WTC11 (cell line): ENCODE measurements around the gene GSN.

Experiments
- E2F4 ChIP-seq: sonication (generic); formaldehyde crosslinking; IDR thresholded peaks from 2 replicates; pipeline ENCODE4 v1.8.1; 2022; ENCODE audit warnings: low read depth, mild to moderate bottlenecking, moderate library complexity, missing genetic modification reagents, borderline replicate concordance
- ETV6 ChIP-seq: sonication (generic); formaldehyde crosslinking; IDR thresholded peaks from 2 replicates; pipeline ENCODE4 v1.8.1; 2022; ENCODE audit warnings: mild to moderate bottlenecking, missing genetic modification reagents
- MAX ChIP-seq: sonication (generic); formaldehyde crosslinking; IDR thresholded peaks from 2 replicates; pipeline ENCODE4 v1.8.0; 2022; ENCODE audit warnings: mild to moderate bottlenecking, missing genetic modification reagents
- SP1 ChIP-seq: sonication (generic); formaldehyde crosslinking; conservative IDR thresholded peaks from 2 replicates; pipeline ENCODE4 v1.8.1; 2022; ENCODE audit warnings: missing genetic modification reagents
- USF2 ChIP-seq: sonication (generic); formaldehyde crosslinking; IDR thresholded peaks from 2 replicates; pipeline ENCODE4 v1.8.1; 2023; ENCODE audit warnings: mild to moderate bottlenecking, missing genetic modification reagents, moderate library complexity
- ZNF423 ChIP-seq: fragments of 250-450 bp; sonication (Bioruptor Pico); IDR thresholded peaks from 2 replicates; pipeline ENCODE4 v2.1.2; 2022; ENCODE audit warnings: mild to moderate bottlenecking, moderate library complexity
- TF ChIP-seq, protein P1 (sequence below): fragments of 200-600 bp; IDR thresholded peaks from 2 replicates; pipeline ENCODE4 v1.8.0; 2022; ENCODE audit warnings: antibody characterized with exemption

DNA sequence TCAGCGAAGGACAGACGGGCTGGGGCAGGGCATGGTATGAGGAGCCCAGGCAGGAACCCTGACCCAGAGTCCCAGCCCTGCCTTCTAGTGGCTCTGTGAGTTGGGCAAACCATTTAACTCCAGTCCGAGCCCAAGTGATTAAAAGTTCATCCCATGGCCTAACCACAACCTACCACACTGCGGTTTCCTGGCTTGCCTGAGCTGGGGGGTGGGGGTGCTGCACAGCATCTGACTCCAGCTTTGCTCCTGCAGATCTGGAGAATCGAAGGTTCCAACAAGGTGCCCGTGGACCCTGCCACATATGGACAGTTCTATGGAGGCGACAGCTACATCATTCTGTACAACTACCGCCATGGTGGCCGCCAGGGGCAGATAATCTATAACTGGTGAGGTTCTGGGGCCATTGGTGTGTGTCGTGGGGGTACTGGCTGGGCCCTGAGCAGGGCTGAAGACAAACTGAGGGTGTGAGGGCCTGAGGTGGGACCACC is 53.1 kb downstream of the GSN start:
- TF ChIP-seq E2F4 (CRISPR knock-in tag) = no peak
- no peak for TF ChIP-seq USF2 (CRISPR knock-in tag)
- TF ChIP-seq, protein P1, sequence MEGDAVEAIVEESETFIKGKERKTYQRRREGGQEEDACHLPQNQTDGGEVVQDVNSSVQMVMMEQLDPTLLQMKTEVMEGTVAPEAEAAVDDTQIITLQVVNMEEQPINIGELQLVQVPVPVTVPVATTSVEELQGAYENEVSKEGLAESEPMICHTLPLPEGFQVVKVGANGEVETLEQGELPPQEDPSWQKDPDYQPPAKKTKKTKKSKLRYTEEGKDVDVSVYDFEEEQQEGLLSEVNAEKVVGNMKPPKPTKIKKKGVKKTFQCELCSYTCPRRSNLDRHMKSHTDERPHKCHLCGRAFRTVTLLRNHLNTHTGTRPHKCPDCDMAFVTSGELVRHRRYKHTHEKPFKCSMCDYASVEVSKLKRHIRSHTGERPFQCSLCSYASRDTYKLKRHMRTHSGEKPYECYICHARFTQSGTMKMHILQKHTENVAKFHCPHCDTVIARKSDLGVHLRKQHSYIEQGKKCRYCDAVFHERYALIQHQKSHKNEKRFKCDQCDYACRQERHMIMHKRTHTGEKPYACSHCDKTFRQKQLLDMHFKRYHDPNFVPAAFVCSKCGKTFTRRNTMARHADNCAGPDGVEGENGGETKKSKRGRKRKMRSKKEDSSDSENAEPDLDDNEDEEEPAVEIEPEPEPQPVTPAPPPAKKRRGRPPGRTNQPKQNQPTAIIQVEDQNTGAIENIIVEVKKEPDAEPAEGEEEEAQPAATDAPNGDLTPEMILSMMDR = no peak
- no peak for TF ChIP-seq SP1 (CRISPR knock-in tag)
- no peak for TF ChIP-seq MAX (CRISPR knock-in tag)
- no peak for TF ChIP-seq ETV6 (CRISPR knock-in tag)
- TF ChIP-seq ZNF423 (CRISPR knock-in tag) = no peak
